BLaER1 treated with 17β-estradiol and CSF1 and Interleukin-3, amounts not matched to agents 10 nM and 100 nM (cell line): ENCODE results near the gene MTREX.

Source experiments
- H3K27ac ChIP-seq, 11 experiments: shearing (Covaris generic); formaldehyde crosslinking; 2 replicates each; pipeline ENCODE4 v1.8.1; 2022
- H3K27me3 ChIP-seq, 11 experiments: shearing (Covaris generic); formaldehyde crosslinking; 2 replicates each; pipeline ENCODE4 v1.8.1; 2022
- H3K36me3 ChIP-seq, 11 experiments: shearing (Covaris generic); formaldehyde crosslinking; 2 replicates each; pipeline ENCODE4 v1.8.1; 2022
- H3K4me1 ChIP-seq, 10 experiments: shearing (Covaris generic); formaldehyde crosslinking; 2 replicates each; pipeline ENCODE4 v1.8.1; 2022
- H3K4me2 ChIP-seq, 11 experiments: shearing (Covaris generic); formaldehyde crosslinking; 2 replicates each; pipeline ENCODE4 v1.8.1; 2022
- H3K4me3 ChIP-seq, 10 experiments: shearing (Covaris generic); formaldehyde crosslinking; 2 replicates each; pipeline ENCODE4 v1.8.1; 2022
- H3K9ac ChIP-seq, 11 experiments: shearing (Covaris generic); formaldehyde crosslinking; 2 replicates each; pipeline ENCODE4 v1.8.1; 2022
- H3K9me3 ChIP-seq, 11 experiments: shearing (Covaris generic); formaldehyde crosslinking; replicated peaks in 1 of 11; 2 replicates each; pipeline ENCODE4 v1.8.1; 2022
- H4K20me1 ChIP-seq, 11 experiments: shearing (Covaris generic); formaldehyde crosslinking; 2 replicates each; pipeline ENCODE4 v1.8.1; 2022
- Cebpa-rat ChIP-seq, 11 experiments: shearing (Covaris generic); IDR thresholded peaks; 2 replicates each; pipeline ENCODE4 v1.8.1; 2022

MTREX gene

GRCh38 chr5:55338092-55338613 is 30.4 kb downstream of the MTREX start:
- H3K4me2 ChIP-seq, result no peak overlapping the region

GRCh38 chr5:55338810-55339243 is 31.0 kb downstream of the MTREX start:
- Histone ChIP-seq H4K20me1 (peaks cover 5 to 56% (median 30%) of the 10 kb centered on the region in 11 experiments; a peak in 18 of 22 replicates), H3K9ac (no peak overlapping the region), H3K27me3 (no peaks in the 10 kb centered on the region), H3K9me3 (no peaks in the 10 kb centered on the region), H3K36me3 (peaks cover 61 to 93% (median 78%) of the 10 kb centered on the region in 11 experiments), H3K4me1 (peaks cover 0 to 16% (median 0%) of the 10 kb centered on the region in 10 experiments; a peak in 3 of 20 replicates), H3K4me3 (no peak overlapping the region), H3K27ac (peak overlapping the region in 1 of 11 experiments; percentile 5; a peak in 1 of 22 replicates), H3K4me2 (peak overlapping the region in 1 of 11 experiments; percentile 50; a peak in 2 of 22 replicates)
- no peak for TF ChIP-seq Cebpa-rat (IDR thresholded peaks at IDR 0.05)

More at GRCh38 chr5:55338092-55338613, 30.4 kb downstream of the MTREX start:
- Histone ChIP-seq H3K4me3 (no peak overlapping the region), H4K20me1 (peaks cover 4 to 59% (median 33%) of the 10 kb centered on the region in 11 experiments; a peak in 18 of 22 replicates), H3K9ac (no peak overlapping the region), H3K27ac (no peak overlapping the region), H3K36me3 (peaks cover 61 to 93% (median 78%) of the 10 kb centered on the region in 11 experiments), H3K9me3 (no peaks in the 10 kb centered on the region), H3K27me3 (no peaks in the 10 kb centered on the region), H3K4me1 (peaks cover 0 to 16% (median 0%) of the 10 kb centered on the region in 10 experiments; a peak in 3 of 20 replicates)
- no peak for TF ChIP-seq Cebpa-rat (IDR thresholded peaks at IDR 0.05)

- Histone ChIP-seq H3K27ac (no peak overlapping the region), H3K36me3 (peaks cover 70 to 95% (median 86%) of the 10 kb centered on the region in 11 experiments), H4K20me1 (peaks cover 4 to 25% (median 9%) of the 10 kb centered on the region in 11 experiments; a peak in 16 of 22 replicates), H3K9me3 (peaks cover 5 to 20% (median 9%) of the 10 kb centered on the region in 11 experiments; a peak in 19 of 22 replicates), H3K27me3 (no peaks in the 10 kb centered on the region), H3K4me1 (peaks cover 0 to 15% (median 0%) of the 10 kb centered on the region in 10 experiments; a peak in 3 of 20 replicates), H3K9ac (no peak overlapping the region), H3K4me3 (no peak overlapping the region), H3K4me2 (no peak overlapping the region)
- no peak for TF ChIP-seq Cebpa-rat (IDR thresholded peaks at IDR 0.05)
These were observed 35.3 kb downstream of the MTREX start for GRCh38 chr5:55343107-55343506.

GRCh38 chr5:55343609-55344008 is 35.8 kb downstream of the MTREX start:
- H3K4me2 ChIP-seq, result no peak overlapping the region
- TF ChIP-seq Cebpa-rat (IDR thresholded peaks at IDR 0.05), result no peak
- peaks cover 4 to 20% (median 9%) of the 10 kb centered on the region in 11 experiments; a peak in 16 of 22 replicates for H4K20me1 ChIP-seq
- peaks cover 0 to 10% (median 0%) of the 10 kb centered on the region in 10 experiments; a peak in 3 of 20 replicates for H3K4me1 ChIP-seq
- peaks cover 5 to 20% (median 9%) of the 10 kb centered on the region in 11 experiments; a peak in 19 of 22 replicates for H3K9me3 ChIP-seq
- no peaks in the 10 kb centered on the region for H3K27me3 ChIP-seq
- H3K27ac ChIP-seq, result no peak overlapping the region
- no peak overlapping the region for H3K9ac ChIP-seq
- no peak overlapping the region for H3K4me3 ChIP-seq
- H3K36me3 ChIP-seq, result peaks cover 74 to 96% (median 91%) of the 10 kb centered on the region in 11 experiments

- no peak overlapping the region for H3K4me3 ChIP-seq
- peaks cover 0 to under 1% (median 0%) of the 10 kb centered on the region in 10 experiments; a peak in 1 of 20 replicates for H3K4me1 ChIP-seq
- no peak overlapping the region for H3K4me2 ChIP-seq
- no peak overlapping the region for H3K9ac ChIP-seq
- no peak overlapping the region for H3K27ac ChIP-seq
- H4K20me1 ChIP-seq, result peaks cover 0 to 14% (median 7%) of the 10 kb centered on the region in 11 experiments; a peak in 11 of 22 replicates
- H3K36me3 ChIP-seq, result peaks cover 75 to 96% (median 92%) of the 10 kb centered on the region in 11 experiments
- H3K27me3 ChIP-seq, result no peaks in the 10 kb centered on the region
- peaks cover 5 to 20% (median 9%) of the 10 kb centered on the region in 11 experiments; a peak in 19 of 22 replicates for H3K9me3 ChIP-seq
- no peak for TF ChIP-seq Cebpa-rat (IDR thresholded peaks at IDR 0.05)
These were observed 36.7 kb downstream of the MTREX start for GRCh38 chr5:55344392-55344992.

GRCh38 chr5:55345327-55345726 is 37.5 kb downstream of the MTREX start:
- peaks cover 0 to 14% (median 7%) of the 10 kb centered on the region in 11 experiments; a peak in 10 of 22 replicates for H4K20me1 ChIP-seq
- H3K4me3 ChIP-seq, result no peak overlapping the region
- no peak overlapping the region for H3K27ac ChIP-seq
- H3K9me3 ChIP-seq, result peaks cover 5 to 20% (median 9%) of the 10 kb centered on the region in 11 experiments; a peak in 19 of 22 replicates
- H3K9ac ChIP-seq, result no peak overlapping the region
- H3K27me3 ChIP-seq, result no peaks in the 10 kb centered on the region
- peaks cover 82 to 98% (median 94%) of the 10 kb centered on the region in 11 experiments for H3K36me3 ChIP-seq
- H3K4me2 ChIP-seq, result no peak overlapping the region
- H3K4me1 ChIP-seq, result no peaks in the 10 kb centered on the region
- TF ChIP-seq Cebpa-rat (IDR thresholded peaks at IDR 0.05), result no peak

GRCh38 chr5:55347786-55348185 is 40.0 kb downstream of the MTREX start:
- H3K36me3 ChIP-seq, result peaks cover 87 to 98% (median 95%) of the 10 kb centered on the region in 11 experiments

GRCh38 chr5:55350754-55351153 is 43.0 kb downstream of the MTREX start:
- no peak overlapping the region for H3K27ac ChIP-seq
- H3K9me3 ChIP-seq, result peaks cover 2 to 16% (median 4%) of the 10 kb centered on the region in 11 experiments; a peak in 19 of 22 replicates
- TF ChIP-seq Cebpa-rat (IDR thresholded peaks at IDR 0.05), result no peak
- H3K4me3 ChIP-seq, result no peak overlapping the region
- no peaks in the 10 kb centered on the region for H3K4me1 ChIP-seq
- H4K20me1 ChIP-seq, result peaks cover 0 to 14% (median 2%) of the 10 kb centered on the region in 11 experiments; a peak in 7 of 22 replicates
- H3K4me2 ChIP-seq, result no peak overlapping the region
- no peak overlapping the region for H3K9ac ChIP-seq
- peaks cover 97 to 100% (median 99%) of the 10 kb centered on the region in 11 experiments for H3K36me3 ChIP-seq
- H3K27me3 ChIP-seq, result no peaks in the 10 kb centered on the region

More at GRCh38 chr5:55347786-55348185, 40.0 kb downstream of the MTREX start:
- Histone ChIP-seq H3K9ac (no peak overlapping the region), H3K27ac (no peak overlapping the region), H3K4me3 (no peak overlapping the region), H3K27me3 (no peaks in the 10 kb centered on the region), H4K20me1 (peaks cover 0 to 14% (median 4%) of the 10 kb centered on the region in 11 experiments; a peak in 9 of 22 replicates), H3K4me2 (no peak overlapping the region), H3K4me1 (no peaks in the 10 kb centered on the region), H3K9me3 (peaks cover 5 to 20% (median 9%) of the 10 kb centered on the region in 11 experiments; a peak in 19 of 22 replicates)
- no peak for TF ChIP-seq Cebpa-rat (IDR thresholded peaks at IDR 0.05)

GRCh38 chr5:55356896-55357295 is 49.1 kb downstream of the MTREX start:
- Histone ChIP-seq H3K4me1 (no peaks in the 10 kb centered on the region), H3K27ac (no peak overlapping the region), H3K36me3 (peaks cover 91 to 100% (median 96%) of the 10 kb centered on the region in 11 experiments), H3K4me3 (no peak overlapping the region), H3K27me3 (no peaks in the 10 kb centered on the region), H3K9ac (no peak overlapping the region), H3K4me2 (no peak overlapping the region), H4K20me1 (peaks cover 0 to 20% (median 9%) of the 10 kb centered on the region in 11 experiments; a peak in 11 of 22 replicates), H3K9me3 (peaks cover 0 to 3% (median 0%) of the 10 kb centered on the region in 11 experiments; a peak in 1 of 22 replicates)
- no peak for TF ChIP-seq Cebpa-rat (IDR thresholded peaks at IDR 0.05)
